GM21423 (cell line): Measurements from ENCODE around the gene RDX.
"Not testable (repeated sequence)": the region's sequence is repeated elsewhere in the genome, so short reads cannot be mapped to it uniquely, and the experiment has no call there.

Source experiments
- ATAC-seq: cut with Tn5 transposase; IDR thresholded peaks from one replicate; pipeline ENCODE4 v1.9.1; 2021; ENCODE audit warnings: mild to moderate bottlenecking, moderate library complexity; ENCODE audit not compliant: unreplicated experiment

Gene RDX

DNA sequence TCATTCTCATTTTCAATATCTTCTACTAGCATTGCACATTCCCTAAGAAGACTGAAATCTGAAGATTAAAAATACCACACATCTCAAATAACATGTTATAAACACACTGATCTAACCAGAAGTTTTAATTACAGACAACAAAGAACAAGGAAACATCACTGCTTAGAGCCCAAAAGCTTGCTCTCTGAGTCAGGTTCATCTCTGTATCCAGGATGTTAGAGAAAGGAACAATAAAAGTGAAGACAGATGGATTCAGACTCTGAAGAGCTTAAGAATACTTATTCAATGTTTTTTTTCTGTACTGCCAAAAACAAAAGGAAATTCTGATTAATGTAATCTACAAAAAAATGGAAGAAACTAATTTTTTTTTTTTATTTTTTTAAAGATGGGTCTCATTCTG lies 16.5 kb downstream of the RDX start:
- no peak for ATAC-seq

DNA sequence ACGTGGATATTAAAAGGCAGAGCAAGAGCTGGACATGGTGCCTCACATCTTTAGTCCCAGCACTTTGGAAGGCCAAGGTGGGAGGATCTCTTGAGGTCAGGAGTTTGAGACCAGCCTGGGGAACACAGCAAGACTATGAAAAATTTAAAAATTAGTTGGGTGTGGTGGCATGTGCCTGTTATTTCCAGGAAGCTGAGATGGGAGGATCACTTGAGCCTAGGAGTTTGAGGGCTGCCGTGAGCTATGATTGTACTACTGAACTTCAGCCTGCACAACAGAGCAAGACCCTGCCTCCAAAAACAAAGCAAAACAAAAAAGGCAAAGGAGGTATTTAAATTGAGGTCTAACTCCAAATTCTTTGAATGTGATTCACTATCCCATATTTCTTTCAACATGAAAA lies 23.5 kb downstream of the RDX start:
- no peak for ATAC-seq

DNA sequence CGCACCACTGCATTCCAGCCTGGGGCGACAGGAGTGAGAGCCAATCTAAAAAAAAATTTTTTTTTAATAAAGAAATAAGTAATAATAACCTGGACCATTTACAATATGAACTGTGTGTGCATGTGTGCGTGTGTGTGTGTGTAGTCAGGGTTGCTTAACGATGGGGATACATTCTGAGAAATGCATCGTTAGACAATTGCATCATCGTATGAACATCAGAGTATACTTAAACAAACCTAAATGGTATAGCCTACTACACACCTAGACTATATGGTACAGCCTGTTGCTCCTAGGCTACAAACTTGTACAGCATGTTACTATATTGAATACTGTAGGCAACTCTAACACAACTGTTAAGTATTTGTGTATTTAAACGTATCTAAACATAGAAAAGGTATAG lies 26.4 kb downstream of the RDX start:
- ATAC-seq, result no peak

DNA sequence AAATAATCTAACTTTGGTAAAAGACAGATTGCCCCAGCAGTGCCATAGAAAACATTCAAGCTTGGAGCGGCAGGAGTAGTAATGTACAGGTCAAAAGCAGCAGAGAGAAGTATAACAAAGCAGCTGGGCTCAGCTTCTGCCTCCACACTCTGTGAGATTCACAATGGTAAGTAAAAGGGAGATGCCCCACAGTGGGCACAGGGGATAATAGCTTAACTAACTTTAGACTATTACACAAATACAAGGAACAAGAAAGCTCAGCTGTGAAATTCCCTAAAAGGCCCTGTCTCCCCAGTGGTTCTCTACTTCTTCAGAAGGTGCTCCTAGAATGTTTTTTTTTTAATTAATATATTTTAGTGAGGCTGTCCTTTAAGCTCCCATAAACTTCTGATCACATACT lies 28.0 kb downstream of the RDX start:
- no peak for ATAC-seq

- no peak for ATAC-seq
Observed at GRCh38 chr11:110262072-110262403, 34.4 kb downstream of the RDX start.

GRCh38 chr11:110261195-110262071 lies 35.0 kb downstream of the RDX start:
- no peak for ATAC-seq

- ATAC-seq, result no peak
Observed at GRCh38 chr11:110253525-110253924, 42.9 kb downstream of the RDX start.

- ATAC-seq, result no peak
Observed at GRCh38 chr11:110251836-110252235, 44.6 kb downstream of the RDX start.

- ATAC-seq, result no peak
Observed at GRCh38 chr11:110250168-110250567, 46.2 kb downstream of the RDX start.

- no peak for ATAC-seq
Observed at GRCh38 chr11:110249766-110250165, 46.6 kb downstream of the RDX start.

GRCh38 chr11:110249066-110249465 lies 47.3 kb downstream of the RDX start:
- ATAC-seq, result no peak

GRCh38 chr11:110243791-110244190 lies 52.6 kb downstream of the RDX start:
- ATAC-seq, result no peak

DNA sequence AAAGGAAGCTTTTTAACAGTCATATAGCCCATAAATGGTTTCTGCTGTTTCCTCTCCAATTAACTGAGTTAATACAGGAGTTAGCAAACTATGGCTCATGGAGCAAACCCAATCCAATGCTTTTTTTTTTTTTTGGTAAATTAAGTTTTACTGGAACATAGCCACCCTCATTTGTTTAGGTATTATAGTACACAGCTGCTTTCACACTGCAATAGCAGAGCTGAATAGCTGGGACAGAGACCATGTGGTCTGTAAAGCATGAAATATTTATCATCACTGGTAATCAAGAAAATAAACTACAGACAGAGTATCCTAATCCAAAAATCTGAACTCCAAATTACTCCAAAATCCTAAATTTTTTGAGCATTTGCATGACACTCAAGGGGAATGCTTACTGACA lies 53.7 kb downstream of the RDX start:
- ATAC-seq, result no peak

- ATAC-seq, result no peak
Observed at GRCh38 chr11:110242188-110242587, 54.2 kb downstream of the RDX start.

DNA sequence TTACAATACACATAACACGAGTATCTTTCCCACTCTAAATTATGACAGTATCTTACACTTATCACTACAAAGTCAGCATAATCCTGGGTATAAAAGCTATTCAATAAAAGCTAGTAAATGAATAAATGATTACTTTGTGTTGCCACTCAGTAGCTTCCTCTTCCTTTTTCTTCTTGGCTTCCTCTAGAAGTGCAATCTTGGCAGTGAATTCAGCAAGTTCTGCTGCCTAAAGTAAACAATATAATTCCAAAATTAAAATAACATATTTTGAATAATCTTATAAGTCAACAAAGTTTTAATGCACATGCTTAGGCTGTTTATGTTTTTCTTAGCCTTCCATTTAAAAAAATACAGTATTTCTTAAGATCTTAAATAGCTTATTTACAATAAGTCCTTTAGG lies 60.4 kb downstream of the RDX start:
- no peak for ATAC-seq

GRCh38 chr11:110230377-110230776 lies 66.0 kb downstream of the RDX start:
- no peak for ATAC-seq

- ATAC-seq, result no peak
Observed at GRCh38 chr11:110219006-110219785, 77.2 kb downstream of the RDX start.

DNA sequence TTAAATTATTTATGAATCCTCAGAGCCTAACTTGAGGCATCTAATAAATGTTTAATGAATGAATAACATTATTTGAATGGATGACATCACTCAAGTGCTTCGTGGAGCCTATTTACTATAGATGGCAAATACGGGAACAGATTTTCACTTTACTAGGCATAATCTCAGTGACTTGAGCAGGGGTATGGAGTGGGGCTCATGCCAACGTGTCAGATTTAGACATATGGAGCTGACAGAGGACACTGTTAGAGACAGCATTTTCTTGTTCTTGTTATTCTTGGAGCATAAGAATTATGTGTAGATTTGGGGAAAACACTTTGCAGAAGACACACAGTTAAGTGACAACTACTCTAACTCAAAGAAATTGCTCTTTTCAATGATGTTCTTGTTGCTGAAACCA lies 78.5 kb downstream of the RDX start:
- ATAC-seq, result no peak

GRCh38 chr11:110217223-110217877 lies 79.1 kb downstream of the RDX start:
- ATAC-seq, result no peak

DNA sequence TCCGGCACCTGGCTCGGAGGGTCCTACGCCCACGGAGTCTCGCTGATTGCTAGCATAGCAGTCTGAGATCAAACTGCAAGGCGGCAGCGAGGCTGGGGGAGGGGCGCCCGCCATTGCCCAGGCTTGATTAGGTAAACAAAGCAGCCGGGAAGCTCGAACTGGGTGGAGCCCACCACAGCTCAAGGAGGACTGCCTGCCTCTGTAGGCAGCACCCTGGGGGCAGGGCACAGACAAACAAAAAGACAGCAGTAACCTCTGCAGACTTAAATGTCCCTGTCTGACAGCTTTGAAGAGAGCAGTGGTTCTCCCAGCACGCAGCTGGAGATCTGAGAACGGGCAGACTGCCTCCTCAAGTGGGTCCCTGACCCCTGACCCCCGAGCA lies 87.1 kb downstream of the RDX start:
- ATAC-seq, result not testable (repeated sequence)

- ATAC-seq, result not testable (repeated sequence)
Observed at GRCh38 chr11:110208678-110209312, 87.6 kb downstream of the RDX start.
